ENCODE results near the gene RAB5B. TPM values are rescaled to one million over a fixed set of nuclear protein-coding genes. Genes with fewer than 3 reads are reported as not detected.
"Not testable (repeated sequence)": the region's sequence is repeated elsewhere in the genome, so short reads cannot be mapped to it uniquely, and the experiment has no call there.

The RAB5B gene
- total RNA-seq, 1 experiment from 2014 or later: 73.9 TPM

- H3K36me3 ChIP-seq (ENCODE audit: insufficient read depth, low read length, poor library complexity, severe bottlenecking): peaks cover 20% of the 10 kb centered on the region
- intact Hi-C loops (cut with micrococcal nuclease; ENCODE audit: unreplicated experiment): no loop called here
- no peak overlapping the region for H3K27ac ChIP-seq (ENCODE audit: low read depth, low read length, poor library complexity, severe bottlenecking)
- H3K4me1 ChIP-seq (ENCODE audit: insufficient read depth, low read length, poor library complexity, severe bottlenecking): no peaks in the 10 kb centered on the region
- TF ChIP-seq EZH2 (IDR thresholded peaks at IDR 0.05; ENCODE audit: borderline replicate concordance, low read depth, low read length, poor library complexity, severe bottlenecking): no peak
- TF ChIP-seq, protein P1, sequence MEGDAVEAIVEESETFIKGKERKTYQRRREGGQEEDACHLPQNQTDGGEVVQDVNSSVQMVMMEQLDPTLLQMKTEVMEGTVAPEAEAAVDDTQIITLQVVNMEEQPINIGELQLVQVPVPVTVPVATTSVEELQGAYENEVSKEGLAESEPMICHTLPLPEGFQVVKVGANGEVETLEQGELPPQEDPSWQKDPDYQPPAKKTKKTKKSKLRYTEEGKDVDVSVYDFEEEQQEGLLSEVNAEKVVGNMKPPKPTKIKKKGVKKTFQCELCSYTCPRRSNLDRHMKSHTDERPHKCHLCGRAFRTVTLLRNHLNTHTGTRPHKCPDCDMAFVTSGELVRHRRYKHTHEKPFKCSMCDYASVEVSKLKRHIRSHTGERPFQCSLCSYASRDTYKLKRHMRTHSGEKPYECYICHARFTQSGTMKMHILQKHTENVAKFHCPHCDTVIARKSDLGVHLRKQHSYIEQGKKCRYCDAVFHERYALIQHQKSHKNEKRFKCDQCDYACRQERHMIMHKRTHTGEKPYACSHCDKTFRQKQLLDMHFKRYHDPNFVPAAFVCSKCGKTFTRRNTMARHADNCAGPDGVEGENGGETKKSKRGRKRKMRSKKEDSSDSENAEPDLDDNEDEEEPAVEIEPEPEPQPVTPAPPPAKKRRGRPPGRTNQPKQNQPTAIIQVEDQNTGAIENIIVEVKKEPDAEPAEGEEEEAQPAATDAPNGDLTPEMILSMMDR (conservative IDR thresholded peaks at IDR 0.05; ENCODE audit: low read depth, low read length): no peak
- no peaks in the 10 kb centered on the region for H3K27me3 ChIP-seq (replicated peaks; ENCODE audit: insufficient read depth, low read depth, low read length, poor library complexity)
- DNase-seq (ENCODE audit: low spot score): no peak
- ChIA-PET CTCF (interaction anchor here (0.7 kb wide), 1 partner anchor 47 kb away, joined by 4 read pairs; no protein-coding TSS in a partner anchor), POLR2A (ENCODE audit: low non-redundant PET) (no interaction called here)
- no TSS peak for BruUV-seq (replicated peaks)
- H3K4me3 ChIP-seq (ENCODE audit: low read depth, low read length, poor library complexity, severe bottlenecking): no peak overlapping the region
- no peaks in the 10 kb centered on the region for H3K9me3 ChIP-seq (ENCODE audit: low read depth, low read length, poor library complexity, severe bottlenecking)
These were observed 9.5 kb downstream of the RAB5B start for GRCh38 chr12:55983232-55983842.

DNA sequence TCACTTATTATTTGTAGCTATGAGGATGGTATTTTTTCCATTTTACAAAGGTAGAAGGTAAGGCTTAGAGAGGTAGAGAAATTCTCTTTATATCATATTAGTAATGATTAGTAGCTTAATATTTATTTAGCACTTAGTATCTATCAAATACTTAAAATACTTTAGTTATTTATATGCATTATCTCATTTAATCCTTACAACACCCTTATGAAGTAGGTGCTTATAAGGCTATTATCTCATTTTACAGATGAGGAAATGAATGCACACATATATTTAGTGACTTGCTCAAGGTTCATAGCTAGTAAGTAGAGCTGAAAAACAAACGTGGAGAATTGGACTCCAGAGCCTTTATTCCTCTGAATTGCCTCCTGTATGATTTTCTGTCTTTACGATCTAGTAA, 11.0 kb downstream of the RAB5B start:
- no peak overlapping the region for H3K27ac ChIP-seq (ENCODE audit: low read depth, low read length, poor library complexity, severe bottlenecking)
- CTCF ChIA-PET: interaction anchor here (0.6 kb wide), 1 partner anchor 59 kb away, joined by 3 read pairs; no protein-coding TSS in a partner anchor
- POLR2A ChIA-PET (ENCODE audit: low non-redundant PET): no interaction called here
- intact Hi-C loops (cut with micrococcal nuclease; ENCODE audit: unreplicated experiment): no loop called here
- BruUV-seq (replicated peaks): no TSS peak
- H3K4me1 ChIP-seq (ENCODE audit: insufficient read depth, low read length, poor library complexity, severe bottlenecking): no peaks in the 10 kb centered on the region
- H3K9me3 ChIP-seq (ENCODE audit: low read depth, low read length, poor library complexity, severe bottlenecking): no peaks in the 10 kb centered on the region
- H3K27me3 ChIP-seq (replicated peaks; ENCODE audit: insufficient read depth, low read depth, low read length, poor library complexity): no peaks in the 10 kb centered on the region
- peaks cover 21% of the 10 kb centered on the region for H3K36me3 ChIP-seq (ENCODE audit: insufficient read depth, low read length, poor library complexity, severe bottlenecking)
- no peak for TF ChIP-seq EZH2 (IDR thresholded peaks at IDR 0.05; ENCODE audit: borderline replicate concordance, low read depth, low read length, poor library complexity, severe bottlenecking)
- TF ChIP-seq, protein P1 (conservative IDR thresholded peaks at IDR 0.05; ENCODE audit: low read depth, low read length): no peak
- H3K4me3 ChIP-seq (ENCODE audit: low read depth, low read length, poor library complexity, severe bottlenecking): no peak overlapping the region
- DNase-seq (ENCODE audit: low spot score): no peak

DNA sequence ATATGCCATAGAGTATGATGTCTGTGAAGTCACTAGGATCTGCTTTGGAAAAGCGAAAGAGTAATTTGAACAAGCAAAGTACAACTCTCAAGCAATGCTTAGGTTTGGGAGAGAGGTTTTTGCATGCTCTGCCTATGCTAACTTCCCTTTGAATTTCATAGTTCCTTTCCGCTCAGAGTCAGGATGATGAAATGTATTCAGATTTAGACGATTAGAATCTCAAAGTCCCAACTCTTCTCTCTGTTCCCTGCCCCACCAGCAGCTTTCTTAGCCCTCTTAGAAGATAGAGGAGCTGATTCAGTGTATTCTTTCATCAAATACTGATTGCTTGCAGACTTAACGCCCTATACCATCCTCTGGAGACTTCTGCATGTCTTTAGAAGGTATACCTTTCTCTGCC, 11.5 kb downstream of the RAB5B start:
- Histone ChIP-seq H3K27me3 (replicated peaks; ENCODE audit: insufficient read depth, low read depth, low read length, poor library complexity) (no peaks in the 10 kb centered on the region), H3K4me3 (ENCODE audit: low read depth, low read length, poor library complexity, severe bottlenecking) (no peak overlapping the region), H3K9me3 (ENCODE audit: low read depth, low read length, poor library complexity, severe bottlenecking) (no peaks in the 10 kb centered on the region), H3K4me1 (ENCODE audit: insufficient read depth, low read length, poor library complexity, severe bottlenecking) (no peaks in the 10 kb centered on the region), H3K36me3 (ENCODE audit: insufficient read depth, low read length, poor library complexity, severe bottlenecking) (peaks cover 23% of the 10 kb centered on the region), H3K27ac (ENCODE audit: low read depth, low read length, poor library complexity, severe bottlenecking) (no peak overlapping the region)
- no peak for DNase-seq (ENCODE audit: low spot score)
- no TSS peak for BruUV-seq (replicated peaks)
- intact Hi-C loops (cut with micrococcal nuclease; ENCODE audit: unreplicated experiment): no loop called here
- no peak for TF ChIP-seq EZH2 (IDR thresholded peaks at IDR 0.05; ENCODE audit: borderline replicate concordance, low read depth, low read length, poor library complexity, severe bottlenecking)
- TF ChIP-seq, protein P1 (conservative IDR thresholded peaks at IDR 0.05; ENCODE audit: low read depth, low read length): no peak
- CTCF ChIA-PET: interaction anchor here (0.6 kb wide), 1 partner anchor 60 kb away, joined by 3 read pairs; no protein-coding TSS in a partner anchor
- POLR2A ChIA-PET (ENCODE audit: low non-redundant PET): no interaction called here

DNA sequence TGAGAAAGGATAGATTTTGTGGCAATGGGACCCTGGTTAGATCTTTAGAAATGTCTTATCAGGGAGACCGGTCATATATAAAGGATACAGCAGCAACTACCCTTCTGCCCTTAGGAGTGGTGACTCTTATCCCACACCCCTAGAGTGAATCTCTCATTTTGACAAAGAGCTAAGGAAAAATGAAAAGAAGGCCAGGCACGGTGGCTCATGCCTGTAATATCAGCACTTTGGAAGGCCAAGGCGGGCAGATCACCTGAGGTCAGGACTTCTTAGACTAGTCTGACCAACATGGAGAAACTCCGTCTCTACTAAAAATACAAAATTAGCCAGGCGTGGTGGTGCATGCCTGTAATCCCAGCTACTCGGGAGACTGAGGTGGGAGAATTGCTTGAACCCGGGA, 12.1 kb downstream of the RAB5B start:
- H3K4me3 ChIP-seq (ENCODE audit: low read depth, low read length, poor library complexity, severe bottlenecking); H3K27ac ChIP-seq (ENCODE audit: low read depth, low read length, poor library complexity, severe bottlenecking); H3K9me3 ChIP-seq (ENCODE audit: low read depth, low read length, poor library complexity, severe bottlenecking); POLR2A ChIA-PET (ENCODE audit: low non-redundant PET); intact Hi-C loops (cut with micrococcal nuclease; ENCODE audit: unreplicated experiment); DNase-seq (ENCODE audit: low spot score); BruUV-seq (replicated peaks); H3K27me3 ChIP-seq (replicated peaks; ENCODE audit: insufficient read depth, low read depth, low read length, poor library complexity); H3K4me1 ChIP-seq (ENCODE audit: insufficient read depth, low read length, poor library complexity, severe bottlenecking): not testable (repeated sequence)
- H3K36me3 ChIP-seq (ENCODE audit: insufficient read depth, low read length, poor library complexity, severe bottlenecking): peaks cover 29% of the 10 kb centered on the region
- CTCF ChIA-PET: interaction anchor here (1.5 kb wide), 1 partner anchor 10 kb away, joined by 4 read pairs; no protein-coding TSS in a partner anchor

All from A673 (cell line).